ENCODE data around the gene RPA3.

Gene RPA3

DNA sequence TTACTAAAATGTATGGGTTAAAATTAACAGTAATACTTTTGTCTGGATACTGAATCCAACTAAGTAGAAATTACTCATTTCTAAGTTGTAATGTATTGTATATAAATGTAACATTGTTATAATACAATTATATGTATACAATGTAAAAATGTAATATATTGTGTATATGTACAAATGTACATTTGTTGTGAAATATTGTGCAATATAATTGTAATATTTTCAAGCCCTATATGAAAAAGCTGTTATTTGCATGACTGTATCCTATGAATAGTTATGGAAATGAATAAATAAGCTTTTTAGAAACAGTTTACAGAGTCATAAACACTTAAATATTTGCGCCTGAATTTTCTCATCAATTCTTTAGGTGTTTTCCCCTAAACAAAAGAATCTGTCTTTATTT, 98.2 kb downstream of the RPA3 start:
- peaks cover 4% of the 10 kb centered on the region for H3K4me1 ChIP-seq

DNA sequence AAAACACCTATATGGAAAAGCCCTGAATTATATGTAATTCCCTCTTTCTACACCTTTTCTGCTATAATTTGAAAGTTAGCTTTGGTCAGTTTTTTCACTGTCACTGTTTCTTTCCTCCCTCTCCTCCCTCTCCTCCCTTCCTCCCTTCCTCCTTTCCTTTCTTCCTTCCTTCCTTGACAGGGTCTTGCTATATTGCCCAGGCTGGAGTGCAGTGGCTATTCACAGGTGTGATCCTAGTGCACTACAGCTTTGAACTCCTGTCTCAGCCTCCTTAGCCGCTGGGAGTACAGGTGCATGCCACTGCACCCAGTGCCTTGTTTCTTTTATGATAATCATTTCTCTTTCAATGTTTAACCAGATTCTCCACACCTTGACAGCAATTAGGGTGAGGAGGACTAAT, 100.0 kb downstream of the RPA3 start:
- Histone ChIP-seq H3K4me2 (ENCODE audit: low read length) (no peak overlapping the region), H3K27me3 (ENCODE audit: control insufficient read depth, insufficient read depth, low read length) (no peaks in the 10 kb centered on the region), H3K9me3 (ENCODE audit: control insufficient read depth, low read length) (no peaks in the 10 kb centered on the region), H3K4me3 (ENCODE audit: low read depth, low read length) (no peak overlapping the region), H3K9ac (no peak overlapping the region), H3K27ac (no peak overlapping the region), H2AFZ (no peak overlapping the region), H3K79me2 (no peaks in the 10 kb centered on the region), H3K36me3 (ENCODE audit: control insufficient read depth, insufficient read depth, low read length) (no peaks in the 10 kb centered on the region), H3K4me1 (peaks cover 4% of the 10 kb centered on the region)
- TF ChIP-seq, protein P1, sequence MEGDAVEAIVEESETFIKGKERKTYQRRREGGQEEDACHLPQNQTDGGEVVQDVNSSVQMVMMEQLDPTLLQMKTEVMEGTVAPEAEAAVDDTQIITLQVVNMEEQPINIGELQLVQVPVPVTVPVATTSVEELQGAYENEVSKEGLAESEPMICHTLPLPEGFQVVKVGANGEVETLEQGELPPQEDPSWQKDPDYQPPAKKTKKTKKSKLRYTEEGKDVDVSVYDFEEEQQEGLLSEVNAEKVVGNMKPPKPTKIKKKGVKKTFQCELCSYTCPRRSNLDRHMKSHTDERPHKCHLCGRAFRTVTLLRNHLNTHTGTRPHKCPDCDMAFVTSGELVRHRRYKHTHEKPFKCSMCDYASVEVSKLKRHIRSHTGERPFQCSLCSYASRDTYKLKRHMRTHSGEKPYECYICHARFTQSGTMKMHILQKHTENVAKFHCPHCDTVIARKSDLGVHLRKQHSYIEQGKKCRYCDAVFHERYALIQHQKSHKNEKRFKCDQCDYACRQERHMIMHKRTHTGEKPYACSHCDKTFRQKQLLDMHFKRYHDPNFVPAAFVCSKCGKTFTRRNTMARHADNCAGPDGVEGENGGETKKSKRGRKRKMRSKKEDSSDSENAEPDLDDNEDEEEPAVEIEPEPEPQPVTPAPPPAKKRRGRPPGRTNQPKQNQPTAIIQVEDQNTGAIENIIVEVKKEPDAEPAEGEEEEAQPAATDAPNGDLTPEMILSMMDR (IDR thresholded peaks at IDR 0.05): no peak

More for the DNA sequence above, 98.2 kb downstream of the RPA3 start:
- Histone ChIP-seq H3K27ac (no peak overlapping the region), H3K4me2 (ENCODE audit: low read length) (no peak overlapping the region), H3K79me2 (no peaks in the 10 kb centered on the region), H3K9me3 (ENCODE audit: control insufficient read depth, low read length) (no peaks in the 10 kb centered on the region), H3K27me3 (ENCODE audit: control insufficient read depth, insufficient read depth, low read length) (no peaks in the 10 kb centered on the region), H3K9ac (no peak overlapping the region), H3K4me3 (ENCODE audit: low read depth, low read length) (no peak overlapping the region), H2AFZ (no peak overlapping the region), H3K36me3 (ENCODE audit: control insufficient read depth, insufficient read depth, low read length) (no peaks in the 10 kb centered on the region)
- TF ChIP-seq, protein P1 (IDR thresholded peaks at IDR 0.05): no peak

DNA sequence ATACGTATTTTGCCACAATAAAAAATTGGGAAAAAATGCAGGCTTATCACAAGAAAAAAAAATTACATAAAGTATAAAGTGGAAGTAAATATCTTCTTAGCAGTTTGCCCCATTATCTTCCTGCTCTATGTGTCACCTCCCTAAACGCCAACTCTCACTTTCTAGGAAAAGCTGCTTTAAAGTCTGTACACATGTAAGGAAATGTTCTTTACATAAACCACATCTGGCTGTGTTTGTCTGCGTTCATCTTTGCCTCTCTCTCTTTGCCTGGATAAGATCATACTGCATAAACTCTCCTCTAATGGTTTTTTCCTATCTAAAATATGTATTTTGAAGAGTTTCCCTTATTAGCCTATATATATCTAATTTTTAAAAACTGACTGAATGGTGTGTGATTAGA, 100.9 kb downstream of the RPA3 start:
- Histone ChIP-seq H3K27me3 (ENCODE audit: control insufficient read depth, insufficient read depth, low read length) (no peaks in the 10 kb centered on the region), H3K4me3 (ENCODE audit: low read depth, low read length) (no peak overlapping the region), H3K4me2 (ENCODE audit: low read length) (no peak overlapping the region), H3K79me2 (no peaks in the 10 kb centered on the region), H3K27ac (no peak overlapping the region), H3K9me3 (ENCODE audit: control insufficient read depth, low read length) (no peaks in the 10 kb centered on the region), H3K4me1 (peaks cover 9% of the 10 kb centered on the region), H3K9ac (no peak overlapping the region), H2AFZ (no peak overlapping the region), H3K36me3 (ENCODE audit: control insufficient read depth, insufficient read depth, low read length) (no peaks in the 10 kb centered on the region)
- TF ChIP-seq, protein P1 (IDR thresholded peaks at IDR 0.05): no peak

DNA sequence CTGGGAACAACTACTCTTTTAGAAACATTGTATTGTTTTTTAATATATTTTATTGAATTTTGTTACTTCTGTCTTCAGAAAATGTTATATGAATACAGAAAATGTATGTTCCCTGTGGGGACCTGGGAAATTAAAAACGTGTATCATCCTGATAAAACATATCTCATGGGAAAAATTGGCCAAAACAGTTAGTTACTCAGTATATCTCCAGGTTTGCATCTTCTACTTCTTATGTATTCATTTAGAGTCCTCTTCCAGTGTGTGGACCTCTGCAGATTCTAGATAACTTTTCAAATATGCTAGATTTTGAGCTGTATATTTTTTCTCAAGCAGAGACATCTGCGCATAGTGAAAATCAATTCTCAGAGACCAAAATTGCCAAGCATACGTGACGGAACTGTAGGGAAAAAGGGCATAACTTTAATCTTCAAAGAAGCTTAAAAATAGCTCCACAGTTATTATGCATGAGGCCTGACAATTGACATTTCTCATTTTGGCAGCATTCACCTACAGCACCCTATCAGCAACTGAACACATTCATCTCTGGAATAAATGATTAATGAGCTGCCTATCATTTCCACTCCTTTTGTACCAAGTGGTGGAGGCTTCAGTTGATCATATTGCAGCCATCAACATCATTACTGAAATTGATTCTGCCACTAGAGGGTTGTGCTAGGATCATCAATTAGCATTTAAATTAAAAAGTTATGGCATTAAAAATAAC, 104.2 kb downstream of the RPA3 start:
- peaks cover 12% of the 10 kb centered on the region for H3K4me1 ChIP-seq
- no peak overlapping the region for H3K4me2 ChIP-seq (ENCODE audit: low read length)
- no peaks in the 10 kb centered on the region for H3K79me2 ChIP-seq
- no peaks in the 10 kb centered on the region for H3K36me3 ChIP-seq (ENCODE audit: control insufficient read depth, insufficient read depth, low read length)
- no peaks in the 10 kb centered on the region for H3K27me3 ChIP-seq (ENCODE audit: control insufficient read depth, insufficient read depth, low read length)
- no peak overlapping the region for H3K27ac ChIP-seq
- TF ChIP-seq, protein P1 (IDR thresholded peaks at IDR 0.05): no peak
- H3K9me3 ChIP-seq (ENCODE audit: control insufficient read depth, low read length): no peaks in the 10 kb centered on the region
- H3K9ac ChIP-seq: no peak overlapping the region
- H2AFZ ChIP-seq: no peak overlapping the region
- no peak overlapping the region for H3K4me3 ChIP-seq (ENCODE audit: low read depth, low read length)

DNA sequence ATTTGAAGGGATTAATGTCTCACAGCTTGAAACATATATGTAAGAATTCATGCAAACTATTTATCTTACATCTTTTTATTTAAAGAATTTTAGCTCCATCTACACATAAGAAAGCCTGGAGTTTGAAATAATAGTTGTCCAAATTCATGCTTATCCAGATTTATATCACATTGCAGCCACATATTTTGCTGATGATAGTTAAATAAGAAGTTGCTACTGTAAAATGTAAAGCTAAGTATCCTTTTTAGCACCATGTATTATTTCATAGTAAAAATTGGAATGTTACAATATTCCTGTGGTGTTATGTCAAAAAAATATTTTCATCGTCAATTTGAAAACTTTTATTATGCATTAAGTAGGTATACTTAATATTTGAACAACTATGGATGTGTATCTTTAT, 105.2 kb downstream of the RPA3 start:
- Histone ChIP-seq H3K9me3 (ENCODE audit: control insufficient read depth, low read length) (no peaks in the 10 kb centered on the region), H3K79me2 (no peaks in the 10 kb centered on the region), H3K36me3 (ENCODE audit: control insufficient read depth, insufficient read depth, low read length) (no peaks in the 10 kb centered on the region), H3K4me1 (peaks cover 12% of the 10 kb centered on the region), H3K27ac (no peak overlapping the region), H3K27me3 (ENCODE audit: control insufficient read depth, insufficient read depth, low read length) (no peaks in the 10 kb centered on the region), H3K4me2 (ENCODE audit: low read length) (no peak overlapping the region), H3K9ac (no peak overlapping the region), H2AFZ (no peak overlapping the region), H3K4me3 (ENCODE audit: low read depth, low read length) (no peak overlapping the region)
- TF ChIP-seq, protein P1 (IDR thresholded peaks at IDR 0.05): no peak

Data from parathyroid adenoma (tissue), 2 donors.